A673 (cell line): ENCODE measurements around the gene LSM11. TPM values are rescaled to one million over a fixed set of nuclear protein-coding genes. Genes with fewer than 3 reads are reported as not detected.

Experiments
- BruUV-seq: library from RNA; stranded (reverse); fragments of 400-500 nt; replicated peaks from 2 replicates; lab custom pipeline; 2021; lab: Mats Ljungman, UMichigan
- CTCF ChIA-PET: fragments of 300-600 bp; sonication (Branson Sonifier 250); formaldehyde crosslinking; loops from one replicate; lab custom pipeline; 2022; ENCODE audit warnings: antibody characterized with exemption; lab: Charles Lee
- POLR2A ChIA-PET: fragments of 300-600 bp; sonication (Branson Sonifier 250); formaldehyde crosslinking; loops from one replicate; lab custom pipeline; 2022; ENCODE audit warnings: antibody characterized with exemption; ENCODE audit not compliant: low non-redundant PET; lab: Charles Lee
- DNase-seq: peaks from one replicate; pipeline ENCODE4 v3.0.0-alpha.2; 2015; ENCODE audit warnings: low spot score
- H3K27ac ChIP-seq: fragments of 200-600 bp; sonication (generic); 2 replicates; pipeline ENCODE4 v1.5.1; 2016; ENCODE audit warnings: mixed run types, low read depth, mild to moderate bottlenecking, mixed read lengths, antibody characterized with exemption, low read length; ENCODE audit not compliant: poor library complexity, severe bottlenecking
- H3K27me3 ChIP-seq: fragments of 200-600 bp; sonication (generic); replicated peaks from 2 replicates; pipeline ENCODE4 v1.6.1; 2017; ENCODE audit warnings: mixed run types, low read depth, mild to moderate bottlenecking, mixed read lengths, antibody characterized with exemption, low read length; ENCODE audit not compliant: insufficient read depth, poor library complexity
- H3K36me3 ChIP-seq: fragments of 200-600 bp; sonication (generic); 2 replicates; pipeline ENCODE4 v1.6.1; 2016; ENCODE audit warnings: mixed run types, mild to moderate bottlenecking, mixed read lengths, antibody characterized with exemption, low read length; ENCODE audit not compliant: insufficient read depth, poor library complexity, severe bottlenecking
- H3K4me1 ChIP-seq: fragments of 200-600 bp; sonication (generic); 2 replicates; pipeline ENCODE4 v1.6.1; 2017; ENCODE audit warnings: mixed run types, mild to moderate bottlenecking, mixed read lengths, antibody characterized with exemption, low read length; ENCODE audit not compliant: insufficient read depth, poor library complexity, severe bottlenecking
- H3K4me3 ChIP-seq: fragments of 200-600 bp; sonication (generic); 2 replicates; pipeline ENCODE4 v1.5.1; 2016; ENCODE audit warnings: low read depth, mixed run types, mild to moderate bottlenecking, mixed read lengths, low read length; ENCODE audit not compliant: poor library complexity, severe bottlenecking
- H3K9me3 ChIP-seq: fragments of 200-600 bp; sonication (generic); 2 replicates; pipeline ENCODE4 v1.6.1; 2016; ENCODE audit warnings: mixed run types, low read depth, mild to moderate bottlenecking, mixed read lengths, antibody characterized with exemption, low read length; ENCODE audit not compliant: poor library complexity, severe bottlenecking
- CTCF ChIP-seq: fragments of 300-800, 200-600 bp; sonication (generic); conservative IDR thresholded peaks from 2 replicates; pipeline ENCODE4 v1.5.1; 2017; ENCODE audit warnings: low read depth, mild to moderate bottlenecking, antibody characterized with exemption, low read length, moderate library complexity, mixed read lengths
- EZH2 ChIP-seq: fragments of 200-600 bp; sonication (generic); IDR thresholded peaks from 2 replicates; pipeline ENCODE4 v1.6.1; 2017; ENCODE audit warnings: borderline replicate concordance, low read depth, mild to moderate bottlenecking, mixed read lengths, antibody characterized with exemption, low read length; ENCODE audit not compliant: poor library complexity, severe bottlenecking
- intact Hi-C: fragments of 100-400 bp; cut with micrococcal nuclease; formaldehyde crosslinking; loops from one replicate; pipeline ENCODE4 v1.10.0; 2022; ENCODE audit not compliant: unreplicated experiment
- total RNA-seq: library from RNA; stranded (reverse); gene quantifications from 2 replicates; pipeline ENCODE4 v1.2.3, GENCODE V29; 2021

LSM11 gene
- total RNA-seq, 1 experiment from 2014 or later = 3.6 TPM

GRCh38 chr5:157793301-157793700, 49.8 kb downstream of the LSM11 start:
- no peak for DNase-seq
- POLR2A ChIA-PET = no interaction called here
- no peaks in the 10 kb centered on the region for H3K4me1 ChIP-seq
- no peak overlapping the region for H3K4me3 ChIP-seq
- CTCF ChIA-PET = no interaction called here
- H3K27me3 ChIP-seq = no peaks in the 10 kb centered on the region
- no peaks in the 10 kb centered on the region for H3K9me3 ChIP-seq
- intact Hi-C loops = no loop called here
- no peaks in the 10 kb centered on the region for H3K36me3 ChIP-seq
- no TSS peak for BruUV-seq
- TF ChIP-seq CTCF (no peak), EZH2 (no peak)
- H3K27ac ChIP-seq = no peak overlapping the region

GRCh38 chr5:157799578-157799977, 56.1 kb downstream of the LSM11 start:
- H3K27me3 ChIP-seq = no peaks in the 10 kb centered on the region
- DNase-seq = no peak
- CTCF ChIA-PET = no interaction called here
- intact Hi-C loops = no loop called here
- H3K4me3 ChIP-seq = no peak overlapping the region
- H3K9me3 ChIP-seq = no peaks in the 10 kb centered on the region
- BruUV-seq = no TSS peak
- no peak overlapping the region for H3K27ac ChIP-seq
- POLR2A ChIA-PET = no interaction called here
- TF ChIP-seq CTCF (no peak), EZH2 (no peak)
- H3K4me1 ChIP-seq = no peaks in the 10 kb centered on the region
- peaks cover 12% of the 10 kb centered on the region for H3K36me3 ChIP-seq

- intact Hi-C loops = no loop called here
- no peak for DNase-seq
- no TSS peak for BruUV-seq
- no peak overlapping the region for H3K27ac ChIP-seq
- H3K4me3 ChIP-seq = no peak overlapping the region
- H3K27me3 ChIP-seq = no peaks in the 10 kb centered on the region
- peaks cover 16% of the 10 kb centered on the region for H3K36me3 ChIP-seq
- POLR2A ChIA-PET = no interaction called here
- no peaks in the 10 kb centered on the region for H3K4me1 ChIP-seq
- CTCF ChIA-PET = no interaction called here
- no peak for TF ChIP-seq EZH2
- no peak for TF ChIP-seq CTCF
- no peaks in the 10 kb centered on the region for H3K9me3 ChIP-seq
Observed at GRCh38 chr5:157800137-157800536, 56.6 kb downstream of the LSM11 start.
